GM18873 (cell line): ENCODE measurements around the gene TP63.

Experiments
- ATAC-seq: cut with Tn5 transposase; IDR thresholded peaks from one replicate; pipeline ENCODE4 v1.9.1; 2021; ENCODE audit warnings: mild to moderate bottlenecking, moderate library complexity, moderate number of reproducible peaks; ENCODE audit not compliant: unreplicated experiment, low FRiP score

Gene TP63

DNA sequence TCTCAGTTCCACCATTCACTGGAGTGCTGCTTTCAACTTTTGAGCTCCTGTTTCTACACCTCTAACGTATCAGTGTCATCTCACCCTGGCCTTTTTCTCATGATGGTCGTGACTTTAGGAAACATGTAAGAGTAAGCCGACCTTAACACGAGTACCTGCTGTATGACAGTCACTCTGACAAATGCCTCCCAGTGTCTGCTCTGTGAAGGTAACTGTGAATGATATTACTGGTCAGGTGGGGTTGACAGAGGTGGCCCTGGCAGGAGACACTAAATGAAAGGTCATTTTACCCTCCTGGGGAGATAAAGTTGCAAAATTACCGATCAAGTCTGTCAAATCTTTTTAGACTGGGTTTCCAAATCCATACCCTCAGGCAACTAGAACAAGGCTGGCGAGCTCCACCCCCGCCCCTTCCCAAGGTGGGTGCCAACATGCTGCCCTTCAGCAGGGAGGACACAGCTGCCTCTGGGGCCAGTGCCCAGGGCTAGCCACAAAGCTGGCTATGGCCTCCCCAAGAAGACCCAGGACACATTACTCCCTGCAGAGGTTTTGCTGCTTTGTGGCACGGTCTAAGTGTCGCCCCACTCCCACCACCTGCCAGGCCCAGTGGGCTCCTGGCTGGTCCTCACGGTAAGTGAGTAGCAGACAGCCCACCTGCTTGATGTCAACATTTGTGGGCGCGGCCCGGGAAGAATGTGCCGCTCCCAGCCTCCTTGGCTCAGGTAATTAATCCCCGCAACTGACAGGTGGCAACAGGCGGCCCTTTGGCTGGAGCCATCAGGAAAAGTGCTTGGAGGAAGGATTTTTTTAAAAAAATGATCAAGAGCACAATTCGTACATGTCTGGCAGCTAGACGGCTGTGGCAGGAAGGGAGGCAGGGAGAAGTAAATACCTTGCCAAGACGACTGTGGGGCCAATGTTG is 211.8 kb downstream of the TP63 start:
- no peak for ATAC-seq

DNA sequence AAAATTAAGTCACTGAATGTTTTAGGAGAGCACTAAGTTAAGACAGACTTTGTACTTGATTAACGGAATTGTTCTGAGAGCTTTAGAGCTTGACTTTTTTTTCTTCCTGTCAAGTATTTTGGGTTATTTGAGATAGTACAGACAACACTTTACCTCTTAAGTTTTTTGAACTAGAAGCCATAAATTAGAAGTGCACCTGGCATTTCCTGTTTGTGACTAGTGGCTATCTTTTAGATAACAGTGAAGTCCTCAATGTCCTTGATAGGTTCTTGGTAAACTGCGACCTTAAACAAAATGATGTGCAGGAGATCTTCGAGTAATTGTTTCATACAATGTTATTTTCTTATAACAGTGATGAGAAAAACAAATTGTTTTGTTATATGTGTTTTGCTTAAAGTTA is 213.9 kb downstream of the TP63 start:
- no peak for ATAC-seq

DNA sequence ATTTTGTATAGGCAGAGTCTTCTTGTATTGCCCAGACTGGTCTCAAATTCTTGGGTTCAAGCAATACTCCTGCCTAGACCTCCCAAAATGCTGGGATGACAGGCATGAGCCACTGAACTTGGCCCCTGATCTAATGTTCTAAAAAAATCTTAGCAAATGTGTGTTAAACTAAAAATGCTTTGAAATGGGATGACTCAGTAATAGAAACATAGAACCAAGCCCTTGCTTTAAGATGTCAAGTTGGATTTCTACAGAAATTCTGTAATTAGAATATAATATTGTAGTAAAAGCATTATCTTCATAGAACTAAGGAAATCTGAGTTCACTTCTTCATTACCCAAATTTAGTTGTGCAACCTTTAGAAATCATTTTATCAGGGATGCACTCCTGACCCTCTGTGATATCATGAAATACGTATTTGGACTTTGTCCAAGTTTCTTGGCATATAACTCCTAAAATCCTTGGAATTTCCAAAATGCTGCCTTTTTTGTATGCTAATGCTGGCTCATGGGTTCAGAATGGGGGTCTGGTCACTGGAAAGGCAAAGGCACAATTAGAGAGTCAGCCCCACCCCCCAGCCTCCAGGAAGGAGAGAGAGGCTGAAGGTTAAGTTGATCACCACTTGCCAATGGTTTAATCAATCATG is 217.3 kb downstream of the TP63 start:
- no peak for ATAC-seq

- no peak for ATAC-seq
Observed at GRCh38 chr3:189849262-189849661, 218.1 kb downstream of the TP63 start.

GRCh38 chr3:189851682-189852081 is 220.5 kb downstream of the TP63 start:
- ATAC-seq, result no peak

- no peak for ATAC-seq
Observed at GRCh38 chr3:189853906-189854305, 222.7 kb downstream of the TP63 start.

DNA sequence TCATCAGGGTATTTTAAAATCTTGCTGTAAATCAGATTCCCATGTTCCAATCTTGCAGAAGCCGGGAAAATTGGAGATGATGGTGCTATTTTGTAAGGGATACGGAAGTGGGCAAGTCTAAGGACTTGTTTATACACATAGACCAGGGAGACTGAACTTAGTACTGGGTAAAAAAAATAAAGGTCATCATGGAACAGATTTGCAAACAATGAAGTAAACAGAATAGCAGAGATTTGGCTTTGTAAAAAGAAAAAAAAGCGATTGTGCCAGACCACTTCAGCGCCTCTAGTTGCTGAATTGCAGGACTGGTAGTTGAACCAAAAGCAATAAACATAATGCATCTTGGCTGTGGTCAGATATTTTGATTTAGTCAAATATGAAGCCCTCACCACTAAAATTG is 229.1 kb downstream of the TP63 start:
- ATAC-seq, result no peak

GRCh38 chr3:189862385-189862998 is 231.3 kb downstream of the TP63 start:
- no peak for ATAC-seq

GRCh38 chr3:189863031-189863430 is 231.8 kb downstream of the TP63 start:
- no peak for ATAC-seq

GRCh38 chr3:189868061-189868460 is 236.9 kb downstream of the TP63 start:
- no peak for ATAC-seq

GRCh38 chr3:189869165-189869564 is 238.0 kb downstream of the TP63 start:
- ATAC-seq, result no peak

GRCh38 chr3:189871418-189871817 is 240.2 kb downstream of the TP63 start:
- ATAC-seq, result no peak

DNA sequence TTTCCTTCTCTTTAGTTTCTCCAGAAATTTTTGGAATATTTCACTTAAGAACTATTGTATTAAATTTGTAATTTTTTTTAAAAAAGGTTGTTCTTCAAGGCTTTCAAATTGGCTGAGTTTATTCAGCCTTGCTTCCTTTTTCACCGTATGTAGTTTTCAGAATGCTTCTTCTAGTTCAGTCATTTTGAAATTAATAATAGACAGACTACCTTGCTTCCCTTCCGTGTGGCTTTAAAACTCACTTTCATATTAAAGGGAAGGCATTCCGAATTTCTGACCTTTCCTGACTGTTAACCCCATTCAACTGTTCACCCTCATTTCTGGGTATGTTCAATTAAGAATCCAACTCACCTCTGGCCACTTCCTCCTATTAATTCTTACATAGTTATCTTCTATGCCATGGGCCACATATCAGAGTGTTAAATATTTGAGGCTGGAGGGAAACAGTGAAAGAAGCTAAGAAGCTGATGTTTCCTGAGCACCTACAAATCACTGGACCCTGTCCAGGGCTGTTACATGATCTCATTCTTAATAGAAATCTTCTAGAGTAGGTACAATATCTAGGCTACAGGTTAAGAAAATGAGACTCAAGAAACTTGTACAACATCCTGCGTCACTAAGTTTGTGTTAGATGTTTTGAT is 252.0 kb downstream of the TP63 start:
- no peak for ATAC-seq

- no peak for ATAC-seq
Observed at GRCh38 chr3:189890496-189890895, 259.3 kb downstream of the TP63 start.

- ATAC-seq, result no peak
Observed at GRCh38 chr3:189896533-189896932, 265.3 kb downstream of the TP63 start.

- no peak for ATAC-seq
Observed at GRCh38 chr3:189897406-189897805, 266.2 kb downstream of the TP63 start.

GRCh38 chr3:189898559-189899153 is 267.5 kb downstream of the TP63 start:
- ATAC-seq, result no peak

DNA sequence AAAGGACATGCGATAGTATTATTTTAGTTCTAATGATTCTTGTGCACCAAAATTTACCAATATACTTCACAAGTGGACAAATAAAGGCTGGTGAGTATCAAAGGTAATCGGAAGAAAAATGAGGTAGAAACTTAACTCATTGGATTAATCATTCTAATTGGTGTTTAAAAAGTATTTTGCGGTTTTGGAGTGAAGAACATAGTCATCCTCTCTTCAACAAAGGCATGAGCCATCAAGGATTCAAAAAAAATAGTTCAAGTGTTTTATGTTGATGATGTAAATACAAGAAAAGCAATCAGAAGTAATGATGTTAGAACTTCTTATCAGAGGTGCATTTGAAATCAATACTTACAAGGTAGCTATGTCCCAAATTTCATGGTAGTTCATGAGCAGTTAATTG is 268.0 kb downstream of the TP63 start:
- no peak for ATAC-seq

DNA sequence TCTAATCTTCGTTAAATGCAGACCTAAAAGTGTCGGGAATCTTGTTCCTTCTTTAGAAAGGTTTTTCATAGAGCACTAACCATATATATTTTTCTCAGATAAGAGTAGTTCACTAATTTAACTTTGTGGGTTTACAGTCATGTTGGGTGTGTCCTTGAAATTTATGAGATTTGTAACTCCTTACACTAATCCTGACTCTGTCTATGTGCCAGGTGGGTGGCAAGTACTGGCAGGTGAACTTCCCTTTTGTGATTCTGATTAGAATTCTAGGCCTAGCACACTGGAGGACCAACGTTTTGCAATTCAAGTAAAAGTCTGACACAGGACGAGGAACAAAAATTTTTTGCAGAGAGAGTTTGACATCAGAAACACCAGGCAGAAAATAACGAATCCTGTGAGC is 269.4 kb downstream of the TP63 start:
- no peak for ATAC-seq

DNA sequence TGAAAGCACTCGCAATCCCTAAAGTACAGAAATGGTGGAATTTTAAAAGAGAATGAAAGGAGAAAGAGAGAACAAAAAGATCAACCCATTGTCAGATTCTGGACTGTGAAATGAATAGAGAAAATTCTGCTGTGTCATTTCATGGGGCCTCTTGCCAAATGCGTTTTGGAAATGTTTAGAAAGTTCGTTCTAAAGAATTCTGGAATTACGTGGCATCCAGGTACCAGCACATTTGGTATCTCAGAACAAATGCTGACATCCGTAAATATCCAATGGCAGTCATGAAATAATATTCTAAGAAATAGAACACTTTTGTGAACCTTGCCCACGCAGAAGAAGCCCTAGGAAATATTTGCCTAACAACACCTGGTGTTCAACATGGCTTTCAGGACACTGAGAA is 270.3 kb downstream of the TP63 start:
- no peak for ATAC-seq
